ENCODE measurements around the gene CPNE1.
A peak's percentile ranks its signal among the peaks of the same experiment; 100 is the strongest.

CPNE1 gene

DNA sequence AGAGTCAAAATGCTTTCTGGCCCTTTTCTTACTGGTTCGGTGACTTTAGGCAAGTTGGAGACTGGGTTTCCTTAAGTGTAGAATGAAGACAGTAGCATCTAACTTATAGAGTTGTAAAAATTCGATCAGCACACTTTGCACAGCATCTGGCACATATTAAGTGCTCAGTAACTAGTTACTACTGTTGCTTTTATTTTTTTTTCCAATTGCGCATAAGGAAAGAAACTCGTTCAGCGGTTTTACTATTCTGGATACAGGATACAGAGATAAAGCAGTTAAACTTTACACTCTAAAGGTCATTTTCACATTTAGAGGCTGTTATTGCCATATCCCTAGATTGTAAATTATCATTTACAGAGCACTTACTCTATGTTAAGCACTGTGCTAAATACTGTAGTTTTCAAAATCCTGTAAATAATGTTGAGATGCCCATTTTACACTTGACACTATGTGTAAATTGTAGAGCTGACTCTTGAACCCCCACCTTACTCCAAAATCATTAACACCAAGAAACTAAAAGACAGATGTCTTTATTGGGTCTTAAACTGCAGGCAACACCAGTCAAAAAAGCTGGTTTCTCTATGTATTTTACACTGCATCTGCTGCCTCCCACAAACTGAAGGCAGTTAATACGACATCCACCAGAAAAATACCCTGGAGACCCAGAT, 35.4 kb upstream of the CPNE1 start:
- Histone ChIP-seq H3K27ac (replicated peaks) (peak overlapping the region; percentile 83), H3K27me3 (ENCODE audit: insufficient read depth, poor library complexity, severe bottlenecking) (no peaks in the 10 kb centered on the region), H3K4me3 (replicated peaks; ENCODE audit: insufficient read depth, low read length) (peak overlapping the region; percentile 96)
- DNase-seq (ENCODE audit: low read depth in 1 of 2, low spot score in 1 of 2): no peak
- TF ChIP-seq, protein P1, sequence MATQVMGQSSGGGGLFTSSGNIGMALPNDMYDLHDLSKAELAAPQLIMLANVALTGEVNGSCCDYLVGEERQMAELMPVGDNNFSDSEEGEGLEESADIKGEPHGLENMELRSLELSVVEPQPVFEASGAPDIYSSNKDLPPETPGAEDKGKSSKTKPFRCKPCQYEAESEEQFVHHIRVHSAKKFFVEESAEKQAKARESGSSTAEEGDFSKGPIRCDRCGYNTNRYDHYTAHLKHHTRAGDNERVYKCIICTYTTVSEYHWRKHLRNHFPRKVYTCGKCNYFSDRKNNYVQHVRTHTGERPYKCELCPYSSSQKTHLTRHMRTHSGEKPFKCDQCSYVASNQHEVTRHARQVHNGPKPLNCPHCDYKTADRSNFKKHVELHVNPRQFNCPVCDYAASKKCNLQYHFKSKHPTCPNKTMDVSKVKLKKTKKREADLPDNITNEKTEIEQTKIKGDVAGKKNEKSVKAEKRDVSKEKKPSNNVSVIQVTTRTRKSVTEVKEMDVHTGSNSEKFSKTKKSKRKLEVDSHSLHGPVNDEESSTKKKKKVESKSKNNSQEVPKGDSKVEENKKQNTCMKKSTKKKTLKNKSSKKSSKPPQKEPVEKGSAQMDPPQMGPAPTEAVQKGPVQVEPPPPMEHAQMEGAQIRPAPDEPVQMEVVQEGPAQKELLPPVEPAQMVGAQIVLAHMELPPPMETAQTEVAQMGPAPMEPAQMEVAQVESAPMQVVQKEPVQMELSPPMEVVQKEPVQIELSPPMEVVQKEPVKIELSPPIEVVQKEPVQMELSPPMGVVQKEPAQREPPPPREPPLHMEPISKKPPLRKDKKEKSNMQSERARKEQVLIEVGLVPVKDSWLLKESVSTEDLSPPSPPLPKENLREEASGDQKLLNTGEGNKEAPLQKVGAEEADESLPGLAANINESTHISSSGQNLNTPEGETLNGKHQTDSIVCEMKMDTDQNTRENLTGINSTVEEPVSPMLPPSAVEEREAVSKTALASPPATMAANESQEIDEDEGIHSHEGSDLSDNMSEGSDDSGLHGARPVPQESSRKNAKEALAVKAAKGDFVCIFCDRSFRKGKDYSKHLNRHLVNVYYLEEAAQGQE (IDR thresholded peaks at IDR 0.05; ENCODE audit: insufficient replicate concordance, low read depth): no peak
- TF ChIP-seq, protein P2, sequence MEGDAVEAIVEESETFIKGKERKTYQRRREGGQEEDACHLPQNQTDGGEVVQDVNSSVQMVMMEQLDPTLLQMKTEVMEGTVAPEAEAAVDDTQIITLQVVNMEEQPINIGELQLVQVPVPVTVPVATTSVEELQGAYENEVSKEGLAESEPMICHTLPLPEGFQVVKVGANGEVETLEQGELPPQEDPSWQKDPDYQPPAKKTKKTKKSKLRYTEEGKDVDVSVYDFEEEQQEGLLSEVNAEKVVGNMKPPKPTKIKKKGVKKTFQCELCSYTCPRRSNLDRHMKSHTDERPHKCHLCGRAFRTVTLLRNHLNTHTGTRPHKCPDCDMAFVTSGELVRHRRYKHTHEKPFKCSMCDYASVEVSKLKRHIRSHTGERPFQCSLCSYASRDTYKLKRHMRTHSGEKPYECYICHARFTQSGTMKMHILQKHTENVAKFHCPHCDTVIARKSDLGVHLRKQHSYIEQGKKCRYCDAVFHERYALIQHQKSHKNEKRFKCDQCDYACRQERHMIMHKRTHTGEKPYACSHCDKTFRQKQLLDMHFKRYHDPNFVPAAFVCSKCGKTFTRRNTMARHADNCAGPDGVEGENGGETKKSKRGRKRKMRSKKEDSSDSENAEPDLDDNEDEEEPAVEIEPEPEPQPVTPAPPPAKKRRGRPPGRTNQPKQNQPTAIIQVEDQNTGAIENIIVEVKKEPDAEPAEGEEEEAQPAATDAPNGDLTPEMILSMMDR (IDR thresholded peaks at IDR 0.05; ENCODE audit: insufficient read depth, low read length): no peak
- TF ChIP-seq GABPA (IDR thresholded peaks at IDR 0.05; ENCODE audit: low read depth) (no peak), POLR2AphosphoS5 (IDR thresholded peaks at IDR 0.05; ENCODE audit: low read depth) (no peak), SPI1 (IDR thresholded peaks at IDR 0.05; ENCODE audit: borderline replicate concordance, low read depth) (no peak)

DNA sequence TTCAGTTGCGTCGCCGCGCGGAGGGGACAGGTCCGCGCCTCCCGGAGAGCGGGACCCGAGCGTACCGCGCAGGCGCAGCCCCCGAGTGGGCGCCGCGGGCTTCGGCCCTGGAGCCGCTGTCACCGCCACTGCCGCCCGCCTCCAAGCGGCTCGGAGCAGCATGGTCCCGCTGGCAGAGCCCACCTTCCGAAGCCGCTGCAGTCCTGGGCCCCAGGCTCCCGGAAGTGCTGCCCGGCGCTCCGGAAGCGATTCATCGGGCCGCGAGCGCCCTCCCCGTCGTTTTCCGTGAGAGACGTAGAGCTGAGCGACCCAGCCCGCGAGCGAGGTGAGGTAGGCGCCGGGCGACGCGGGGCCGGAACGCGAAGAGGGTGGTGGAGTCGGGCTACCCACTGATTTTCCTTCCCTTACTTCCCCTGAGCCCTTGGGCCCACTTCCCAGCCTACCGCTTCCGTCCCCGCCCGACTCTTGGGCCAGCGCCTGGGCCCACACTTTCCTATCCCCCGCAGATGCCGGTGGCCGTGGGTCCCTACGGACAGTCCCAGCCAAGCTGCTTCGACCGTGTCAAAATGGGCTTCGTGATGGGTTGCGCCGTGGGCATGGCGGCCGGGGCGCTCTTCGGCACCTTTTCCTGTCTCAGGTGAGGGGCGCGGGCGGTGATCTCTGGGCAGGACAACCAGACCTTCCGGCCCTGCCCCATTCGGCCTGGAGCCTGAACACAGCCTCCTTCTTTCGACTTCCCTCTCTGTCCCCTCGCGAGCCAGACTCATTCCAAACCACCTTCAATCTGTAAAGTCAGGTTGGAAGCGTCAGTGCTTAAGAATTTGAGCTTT, 34.6 kb upstream of the CPNE1 start, which contains the start of the genes NFS1 and ROMO1:
TSS of gene NFS1 (minus strand) at position 226 of the 830 bp plus-strand sequence. CDS start at position 162, 64 bp downstream.
TSS of gene ROMO1 (plus strand) at position 279 of the 830 bp plus-strand sequence. CDS start at position 507, 228 bp downstream.
- H3K27ac ChIP-seq (replicated peaks): peak within 1 kb of the TSS; percentile 83
- TF ChIP-seq, protein P1 (IDR thresholded peaks at IDR 0.05; ENCODE audit: insufficient replicate concordance, low read depth): no peak
- TF ChIP-seq, protein P2 (IDR thresholded peaks at IDR 0.05; ENCODE audit: insufficient read depth, low read length): no peak
- peak; percentile 98 for TF ChIP-seq GABPA (IDR thresholded peaks at IDR 0.05; ENCODE audit: low read depth)
- TF ChIP-seq POLR2AphosphoS5 (IDR thresholded peaks at IDR 0.05; ENCODE audit: low read depth): peak; percentile 48; the same call in 1 of the 2 replicates
- TF ChIP-seq SPI1 (IDR thresholded peaks at IDR 0.05; ENCODE audit: borderline replicate concordance, low read depth): no peak
- H3K4me3 ChIP-seq (replicated peaks; ENCODE audit: insufficient read depth, low read length): peak within 1 kb of the TSS; percentile 96
- peak; percentile 76 to 86 for DNase-seq (ENCODE audit: low read depth in 1 of 2, low spot score in 1 of 2)
- H3K27me3 ChIP-seq (ENCODE audit: insufficient read depth, poor library complexity, severe bottlenecking): no peaks in the 10 kb centered on the region

DNA sequence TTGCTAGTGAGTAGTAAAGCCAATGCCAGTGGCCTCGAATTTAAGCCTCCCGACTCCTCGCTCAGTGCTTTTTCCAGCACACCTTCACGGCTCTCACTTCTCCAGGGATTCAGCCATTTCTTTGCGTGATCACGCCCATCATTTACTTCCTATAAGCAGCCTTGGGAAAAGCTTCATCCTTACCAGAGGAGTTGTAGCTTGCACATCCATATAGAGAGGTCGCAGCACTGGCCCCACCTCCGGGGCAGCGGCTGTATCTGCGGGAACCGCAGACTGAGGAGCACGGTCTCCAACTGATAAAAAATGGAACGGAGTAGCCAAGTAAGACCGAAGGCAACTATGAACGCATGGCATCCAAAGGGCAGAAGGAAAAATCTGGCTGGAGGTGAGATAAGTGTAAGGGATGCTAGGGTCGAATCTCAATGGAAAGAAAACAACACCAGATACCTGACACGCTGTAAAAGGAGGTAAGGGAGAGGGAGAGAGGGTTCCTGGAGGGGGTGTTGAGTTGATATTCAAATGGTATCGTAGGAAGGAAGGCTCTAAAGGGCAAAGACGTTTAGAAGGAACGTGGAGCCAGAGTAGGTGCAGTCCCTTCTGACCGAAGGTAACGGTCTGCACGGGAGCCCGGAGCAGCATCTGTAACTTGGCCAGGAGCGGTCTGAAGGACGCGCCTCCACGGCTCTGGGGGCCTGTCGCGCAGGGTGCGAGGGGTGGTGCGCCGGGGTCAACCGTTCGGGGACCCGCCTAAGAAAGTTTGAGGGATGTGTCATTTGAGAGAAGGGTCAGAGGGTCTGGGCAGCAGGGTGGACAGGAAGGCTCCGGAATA, 33.8 kb upstream of the CPNE1 start:
- Histone ChIP-seq H3K27me3 (ENCODE audit: insufficient read depth, poor library complexity, severe bottlenecking) (no peaks in the 10 kb centered on the region), H3K4me3 (replicated peaks; ENCODE audit: insufficient read depth, low read length) (peak overlapping the region; percentile 96), H3K27ac (replicated peaks) (peak overlapping the region; percentile 83)
- TF ChIP-seq POLR2AphosphoS5 (IDR thresholded peaks at IDR 0.05; ENCODE audit: low read depth): no peak
- TF ChIP-seq, protein P1 (IDR thresholded peaks at IDR 0.05; ENCODE audit: insufficient replicate concordance, low read depth): no peak
- TF ChIP-seq GABPA (IDR thresholded peaks at IDR 0.05; ENCODE audit: low read depth): no peak
- TF ChIP-seq, protein P2 (IDR thresholded peaks at IDR 0.05; ENCODE audit: insufficient read depth, low read length): no peak
- no peak for TF ChIP-seq SPI1 (IDR thresholded peaks at IDR 0.05; ENCODE audit: borderline replicate concordance, low read depth)
- peak in 1 of 2 experiments; percentile 17 for DNase-seq (ENCODE audit: low read depth in 1 of 2, low spot score in 1 of 2)

Measured in HL-60 (cell line).